ENCODE results near the gene ECI1. TPM values are rescaled to one million over a fixed set of nuclear protein-coding genes. Genes with fewer than 3 reads are reported as not detected.

The ECI1 gene
- total RNA-seq, 4 donors from 2014 or later, result 74.0 to 137 (median 79.3) TPM

DNA sequence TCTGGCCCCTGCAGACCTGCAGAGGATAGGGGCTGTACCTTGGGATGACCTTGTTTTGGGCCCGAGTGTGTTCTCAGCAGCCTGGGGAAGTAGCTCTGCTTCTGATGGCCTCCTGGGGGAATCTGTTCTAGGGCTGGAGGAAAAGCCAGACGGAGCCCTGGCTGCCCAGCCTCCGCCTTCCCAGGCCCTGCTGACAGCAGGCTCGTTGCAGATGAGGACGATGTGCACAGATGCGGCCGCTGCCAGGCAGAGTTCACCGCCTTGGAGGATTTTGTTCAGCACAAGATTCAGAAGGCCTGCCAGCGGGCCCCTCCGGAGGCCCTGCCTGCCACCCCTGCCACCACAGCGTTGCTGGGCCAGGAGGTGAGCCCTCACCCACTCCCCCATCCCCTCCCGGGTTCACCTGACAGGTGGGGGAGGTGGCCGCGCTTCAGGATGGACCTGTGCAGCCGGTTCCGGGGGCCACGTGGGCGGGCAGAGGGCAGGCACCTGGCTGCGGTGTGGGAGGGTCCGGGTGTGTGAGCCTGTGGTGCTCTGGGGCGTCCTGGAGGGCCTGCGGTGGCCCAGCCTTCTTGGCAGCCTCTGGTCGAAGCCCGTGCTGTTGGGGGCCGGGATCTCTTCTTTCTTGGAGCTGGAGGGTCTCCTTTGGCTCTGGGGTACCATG lies 23.1 kb downstream of the ECI1 start:
- H3K27ac ChIP-seq, result no peak overlapping the region
- peaks cover 11 to 13% of the 10 kb centered on the region in 2 donors for H3K4me1 ChIP-seq
- in situ Hi-C loops (cut with MboI; ENCODE audit: low sequenced_read_pairs in 4 of 4) (no loop called here), intact Hi-C loops (cut with DNase I; ENCODE audit: low total_unique reads) (no loop called here)
- no peak overlapping the region for H3K4me3 ChIP-seq
- peaks cover 0 to 53% of the 10 kb centered on the region in 2 donors for H3K36me3 ChIP-seq
- no peaks in the 10 kb centered on the region for H3K9me3 ChIP-seq
- no peaks in the 10 kb centered on the region for H3K27me3 ChIP-seq
- no peak for DNase-seq
- no peak for ATAC-seq
- TF ChIP-seq POLR2A (IDR thresholded peaks at IDR 0.05) (no peak), CTCF (IDR thresholded peaks at IDR 0.05 in 4 of 5, conservative IDR thresholded peaks at IDR 0.05 in 1 of 5) (no peak)

DNA sequence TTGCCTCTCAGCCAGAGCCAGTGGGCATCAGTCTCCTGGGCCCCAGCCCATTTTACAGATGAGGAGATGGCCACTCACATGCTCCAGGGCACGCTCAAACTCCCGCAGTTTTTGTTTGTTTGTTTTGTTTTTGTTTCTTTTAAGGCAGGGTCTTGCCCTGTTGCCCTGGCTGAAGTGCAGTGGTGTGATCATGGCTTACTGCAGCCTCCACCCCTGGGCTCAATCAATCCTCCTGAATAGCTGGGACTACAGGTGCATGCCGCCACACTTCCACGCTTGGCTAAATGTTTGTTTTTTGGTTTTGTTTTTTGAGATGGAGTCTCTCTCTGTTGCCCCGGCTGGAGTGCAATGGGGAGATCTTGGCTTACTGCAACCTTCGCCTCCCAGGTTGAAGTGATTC lies 24.5 kb downstream of the ECI1 start:
- DNase-seq (no peak), ATAC-seq (no peak)
- H3K27ac ChIP-seq, result peak overlapping the region in 1 of 4 donors; percentile 1
- H3K9me3 ChIP-seq, result no peaks in the 10 kb centered on the region
- H3K27me3 ChIP-seq, result no peaks in the 10 kb centered on the region
- H3K36me3 ChIP-seq, result peaks cover 0 to 39% of the 10 kb centered on the region in 2 donors
- intact Hi-C loops (cut with DNase I; ENCODE audit: low total_unique reads) (no loop called here), in situ Hi-C loops (cut with MboI; ENCODE audit: low sequenced_read_pairs in 4 of 4) (no loop called here)
- TF ChIP-seq POLR2A (IDR thresholded peaks at IDR 0.05) (no peak), CTCF (IDR thresholded peaks at IDR 0.05 in 4 of 5, conservative IDR thresholded peaks at IDR 0.05 in 1 of 5) (no peak)
- peaks cover 11 to 16% of the 10 kb centered on the region in 2 donors for H3K4me1 ChIP-seq
- H3K4me3 ChIP-seq, result no peak overlapping the region

- Histone ChIP-seq H3K9me3 (no peaks in the 10 kb centered on the region), H3K4me1 (peaks cover 11 to 16% of the 10 kb centered on the region in 2 donors), H3K27ac (peak overlapping the region in 1 of 4 donors; percentile 1), H3K27me3 (no peaks in the 10 kb centered on the region), H3K36me3 (peaks cover 0 to 33% of the 10 kb centered on the region in 2 donors), H3K4me3 (no peak overlapping the region)
- in situ Hi-C loops (cut with MboI; ENCODE audit: low sequenced_read_pairs in 4 of 4) (no loop called here), intact Hi-C loops (cut with DNase I; ENCODE audit: low total_unique reads) (no loop called here)
- no peak for DNase-seq
- ATAC-seq, result no peak
- TF ChIP-seq POLR2A (IDR thresholded peaks at IDR 0.05), result no peak
- no peak for TF ChIP-seq CTCF (IDR thresholded peaks at IDR 0.05 in 4 of 5, conservative IDR thresholded peaks at IDR 0.05 in 1 of 5)
These were observed 25.1 kb downstream of the ECI1 start for GRCh38 chr16:2226245-2226793.

DNA sequence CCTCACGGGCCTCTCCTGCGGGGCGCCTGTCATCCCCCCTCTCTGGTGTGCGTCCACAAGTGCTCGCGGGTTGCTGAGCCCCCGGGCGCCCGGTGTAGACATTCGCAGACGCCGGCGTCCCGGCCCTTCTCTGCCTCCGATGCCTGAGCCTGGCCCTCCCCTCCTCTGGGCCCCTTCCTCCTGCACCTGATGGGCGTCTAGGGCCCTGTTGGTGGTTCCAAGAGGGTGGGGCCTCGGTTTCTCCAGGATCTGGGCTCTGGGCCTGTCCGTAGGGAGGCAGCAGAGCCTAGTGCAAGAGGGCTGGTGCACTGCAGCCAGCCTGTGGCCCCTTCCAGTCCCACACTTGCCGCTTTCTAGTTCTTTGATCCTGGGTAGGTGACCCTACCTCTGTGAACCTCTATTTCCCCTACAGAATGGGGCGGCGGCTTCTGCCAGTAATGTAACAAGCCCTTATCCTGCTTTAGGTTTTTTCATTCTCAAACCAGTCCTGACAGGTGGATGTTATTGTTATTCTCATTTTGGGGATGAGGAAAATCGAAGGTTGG lies 27.4 kb downstream of the ECI1 start:
- TF ChIP-seq POLR2A (IDR thresholded peaks at IDR 0.05) (no peak), CTCF (IDR thresholded peaks at IDR 0.05 in 4 of 5, conservative IDR thresholded peaks at IDR 0.05 in 1 of 5) (peak in 3 of 5 experiments; percentile 11 to 33 (median 23))
- Histone ChIP-seq H3K4me1 (peaks cover 11 to 16% of the 10 kb centered on the region in 2 donors), H3K9me3 (no peaks in the 10 kb centered on the region), H3K27ac (peak overlapping the region; percentile 85 to 96 (median 94)), H3K27me3 (no peaks in the 10 kb centered on the region), H3K36me3 (peaks cover 0 to 11% of the 10 kb centered on the region in 2 donors), H3K4me3 (peak overlapping the region; percentile 78 to 98 (median 93))
- peak; percentile 43 to 71 for DNase-seq
- peak; percentile 65 to 67 for ATAC-seq
- in situ Hi-C loops (cut with MboI; ENCODE audit: low sequenced_read_pairs in 4 of 4), result no loop called here
- intact Hi-C loops (cut with DNase I; ENCODE audit: low total_unique reads), result loop anchor here (1.0 kb wide), 3 partner anchors 9 to 27 kb away; partner anchors contain the start of genes ECI1 and MLST8

Measured in gastrocnemius medialis (tissue), 4 donors.